OCI-LY7 (cell line): Measurements from ENCODE around the gene CCNL2.

Experiments used
- EZH2phosphoT487 ChIP-seq: fragments of 200-600 bp; sonication (generic); IDR thresholded peaks from 2 replicates; pipeline ENCODE4 v1.6.1; 2018; ENCODE audit warnings: low read depth, borderline replicate concordance, mild to moderate bottlenecking, mixed run types, antibody characterized with exemption, low read length, moderate library complexity, mixed read lengths
- TF ChIP-seq, protein P1 (sequence below): fragments of 200-600 bp; sonication (generic); conservative IDR thresholded peaks from 2 replicates; pipeline ENCODE4 v1.5.1; 2014; ENCODE audit warnings: mild to moderate bottlenecking, antibody characterized with exemption, low read length, moderate library complexity, mixed read lengths

DNA sequence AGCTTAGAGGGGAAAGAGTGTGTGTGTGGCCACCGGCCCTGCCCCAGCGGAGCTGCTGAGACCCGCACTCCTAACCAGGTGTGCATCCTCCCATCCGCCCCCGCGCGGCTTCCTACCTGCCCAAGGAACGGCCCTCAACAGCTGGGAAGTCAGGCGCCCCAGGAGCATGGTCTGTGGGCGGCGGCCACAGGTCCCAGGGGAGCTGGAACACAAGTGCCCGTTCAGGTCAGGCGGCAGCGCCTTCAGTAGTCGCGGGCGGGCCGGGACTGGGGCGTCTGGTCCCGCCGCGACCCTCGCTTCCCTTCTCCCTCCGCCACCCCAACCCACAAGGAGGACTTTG is 24.6 kb downstream of the CCNL2 start:
- TF ChIP-seq, protein P1, sequence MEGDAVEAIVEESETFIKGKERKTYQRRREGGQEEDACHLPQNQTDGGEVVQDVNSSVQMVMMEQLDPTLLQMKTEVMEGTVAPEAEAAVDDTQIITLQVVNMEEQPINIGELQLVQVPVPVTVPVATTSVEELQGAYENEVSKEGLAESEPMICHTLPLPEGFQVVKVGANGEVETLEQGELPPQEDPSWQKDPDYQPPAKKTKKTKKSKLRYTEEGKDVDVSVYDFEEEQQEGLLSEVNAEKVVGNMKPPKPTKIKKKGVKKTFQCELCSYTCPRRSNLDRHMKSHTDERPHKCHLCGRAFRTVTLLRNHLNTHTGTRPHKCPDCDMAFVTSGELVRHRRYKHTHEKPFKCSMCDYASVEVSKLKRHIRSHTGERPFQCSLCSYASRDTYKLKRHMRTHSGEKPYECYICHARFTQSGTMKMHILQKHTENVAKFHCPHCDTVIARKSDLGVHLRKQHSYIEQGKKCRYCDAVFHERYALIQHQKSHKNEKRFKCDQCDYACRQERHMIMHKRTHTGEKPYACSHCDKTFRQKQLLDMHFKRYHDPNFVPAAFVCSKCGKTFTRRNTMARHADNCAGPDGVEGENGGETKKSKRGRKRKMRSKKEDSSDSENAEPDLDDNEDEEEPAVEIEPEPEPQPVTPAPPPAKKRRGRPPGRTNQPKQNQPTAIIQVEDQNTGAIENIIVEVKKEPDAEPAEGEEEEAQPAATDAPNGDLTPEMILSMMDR: no peak
- TF ChIP-seq EZH2phosphoT487: no peak
